ENCODE data around the gene CNTN4. TPM values are rescaled to one million over a fixed set of nuclear protein-coding genes. Genes with fewer than 3 reads are reported as not detected.

CNTN4 gene
- total and polyA plus RNA-seq, 4 donors, result 1.2 to 3.8 (median 2.6) TPM

GRCh38 chr3:2360815-2361214, 262.1 kb downstream of the CNTN4 start (continued):
- TF ChIP-seq ZBTB33 (IDR thresholded peaks at IDR 0.05), result no peak
- TF ChIP-seq HNF4G (IDR thresholded peaks at IDR 0.05), result no peak
- no peak for TF ChIP-seq RXRA (IDR thresholded peaks at IDR 0.05)
- TF ChIP-seq GABPA (IDR thresholded peaks at IDR 0.05 in 1 of 2, conservative IDR thresholded peaks at IDR 0.05 in 1 of 2), result no peak

- TF ChIP-seq EGR1 (IDR thresholded peaks at IDR 0.05; ENCODE audit: low read depth in 2 of 2) (no peak), SP1 (IDR thresholded peaks at IDR 0.05) (no peak), FOXA2 (IDR thresholded peaks at IDR 0.05) (no peak), TAF1 (conservative IDR thresholded peaks at IDR 0.05) (no peak), FOXA1 (IDR thresholded peaks at IDR 0.05) (no peak), REST (IDR thresholded peaks at IDR 0.05) (no peak), NR2F2 (IDR thresholded peaks at IDR 0.05) (no peak), HNF4A (conservative IDR thresholded peaks at IDR 0.05) (no peak), HNF4G (IDR thresholded peaks at IDR 0.05) (no peak), MAX (IDR thresholded peaks at IDR 0.05) (no peak), CTCF (IDR thresholded peaks at IDR 0.05; ENCODE audit: low read depth, low read length, missing input control) (no peak), RAD21 (IDR thresholded peaks at IDR 0.05) (no peak), GABPA (IDR thresholded peaks at IDR 0.05 in 1 of 2, conservative IDR thresholded peaks at IDR 0.05 in 1 of 2) (no peak), ZBTB33 (IDR thresholded peaks at IDR 0.05) (no peak), YY1 (IDR thresholded peaks at IDR 0.05) (no peak), JUND (IDR thresholded peaks at IDR 0.05) (no peak), ATF3 (IDR thresholded peaks at IDR 0.05) (no peak)
- Histone ChIP-seq H3K9me3 (ENCODE audit: control insufficient read depth in 4 of 4, low read length in 3 of 4) (no peaks in the 10 kb centered on the region), H3K36me3 (ENCODE audit: control insufficient read depth in 4 of 4, insufficient read depth in 3 of 4, low read depth in 1 of 4, low read length in 3 of 4) (no peaks in the 10 kb centered on the region), H3K4me1 (ENCODE audit: control insufficient read depth in 4 of 4, insufficient read depth in 4 of 4, low read length in 3 of 4) (no peaks in the 10 kb centered on the region), H3K27ac (ENCODE audit: low read depth in 1 of 2, low read length in 2 of 2) (no peak overlapping the region), H3K27me3 (ENCODE audit: control insufficient read depth in 4 of 4, insufficient read depth in 4 of 4, low read length in 3 of 4) (no peaks in the 10 kb centered on the region), H3K9ac (ENCODE audit: low read depth in 1 of 2, low read length in 2 of 2) (no peak overlapping the region), H3K4me3 (ENCODE audit: low read depth in 1 of 3, low read length in 3 of 3) (no peak overlapping the region)
- 96% methylated on average over 6 of the region's 6 CpGs for WGBS
- DNase-seq (ENCODE audit: low spot score), result no peak
These were observed 263.5 kb downstream of the CNTN4 start for GRCh38 chr3:2362122-2362521.

Data from liver (tissue), 9 donors.